Cardiac muscle cell (in vitro differentiated cells and primary cell): ENCODE data around the gene SLC9A7. TPM values are rescaled to one million over a fixed set of nuclear protein-coding genes. Genes with fewer than 3 reads are reported as not detected.

Experiments used
- DNase-seq, 2 donors: peaks; one replicate each; pipeline versions ENCODE4 v3.0.0 to v3.0.0-alpha.2; 2010 to 2017; ENCODE audit warnings: low read depth in 1 of 2, low spot score in 1 of 2
- H3K27ac ChIP-seq: fragments of 200-600 bp; sonication (generic); 2 replicates; pipeline ENCODE4 v1.5.1; 2016
- H3K27me3 ChIP-seq: fragments of 200-600 bp; sonication (generic); 2 replicates; pipeline ENCODE4 v1.6.0; 2016; ENCODE audit warnings: control low read depth
- H3K36me3 ChIP-seq: fragments of 200-600 bp; sonication (generic); 2 replicates; pipeline ENCODE4 v1.5.1; 2016; ENCODE audit warnings: control low read depth
- H3K4me1 ChIP-seq: fragments of 200-600 bp; sonication (generic); 2 replicates; pipeline ENCODE4 v1.8.1; 2017; ENCODE audit warnings: low read depth, mild to moderate bottlenecking, mixed run types
- H3K4me3 ChIP-seq: fragments of 200-600 bp; sonication (generic); 2 replicates; pipeline ENCODE4 v1.5.1; 2016; ENCODE audit warnings: mild to moderate bottlenecking
- H3K9me3 ChIP-seq: fragments of 200-600 bp; sonication (generic); 2 replicates; pipeline ENCODE4 v1.5.1; 2017; ENCODE audit warnings: low read depth, mild to moderate bottlenecking, control low read depth
- CTCF ChIP-seq: IDR thresholded peaks from 2 replicates; pipeline ENCODE4 v1.5.1; 2012; ENCODE audit warnings: low read depth, mild to moderate bottlenecking, low read length
- polyA plus RNA-seq: library from polyadenylated mRNA; unstranded; fragments of >200 nt; fragmentation: Nextera tagmentation; extraction: Ambion mirVana; gene quantifications from 2 replicates; pipeline ENCODE4 v1.2.1, GENCODE V29; 2016
- total RNA-seq: library from RNA; depleted of rRNA; stranded (reverse); fragments of >200 nt; gene quantifications from 2 replicates; pipeline ENCODE4 v1.2.3, GENCODE V29; 2016

Gene SLC9A7
- total and polyA plus RNA-seq, 2 experiments from 2014 or later, result 2.2 to 19.6 TPM

- no peaks in the 10 kb centered on the region for H3K9me3 ChIP-seq
- no peak overlapping the region for H3K4me3 ChIP-seq
- H3K27ac ChIP-seq, result no peak overlapping the region
- TF ChIP-seq CTCF, result no peak
- H3K27me3 ChIP-seq, result no peaks in the 10 kb centered on the region
- DNase-seq, result no peak
- H3K4me1 ChIP-seq, result no peaks in the 10 kb centered on the region
- H3K36me3 ChIP-seq, result no peaks in the 10 kb centered on the region
Measured at GRCh38 chrX:46754036-46754435, 4.9 kb downstream of the SLC9A7 start.

- no peak for TF ChIP-seq CTCF
- H3K4me3 ChIP-seq, result no peak overlapping the region
- H3K36me3 ChIP-seq, result no peaks in the 10 kb centered on the region
- H3K27ac ChIP-seq, result no peak overlapping the region
- DNase-seq, result no peak
- H3K4me1 ChIP-seq, result no peaks in the 10 kb centered on the region
- H3K9me3 ChIP-seq, result no peaks in the 10 kb centered on the region
- no peaks in the 10 kb centered on the region for H3K27me3 ChIP-seq
Measured at GRCh38 chrX:46750889-46751288, 8.0 kb downstream of the SLC9A7 start.

DNA sequence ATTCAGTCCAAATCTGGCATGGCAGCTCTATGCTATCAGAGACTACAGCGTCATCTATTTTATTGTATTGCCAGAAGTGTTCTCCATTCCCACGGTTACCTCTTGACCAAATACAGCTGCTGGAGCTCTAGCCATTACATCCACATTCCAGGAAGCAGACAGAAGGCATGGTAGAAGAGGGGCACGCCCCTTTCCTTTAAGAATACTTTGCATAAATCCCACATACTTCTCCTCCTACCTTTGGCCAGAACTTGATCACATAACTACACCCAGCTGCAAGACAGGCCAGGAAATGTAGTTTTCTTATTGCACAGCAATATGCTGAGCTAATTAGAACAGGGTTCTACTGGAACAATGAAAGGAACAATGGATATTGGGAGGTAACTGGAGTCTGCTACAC, 14.9 kb downstream of the SLC9A7 start:
- Histone ChIP-seq H3K27ac (no peak overlapping the region), H3K9me3 (no peaks in the 10 kb centered on the region), H3K36me3 (no peaks in the 10 kb centered on the region), H3K4me3 (no peak overlapping the region), H3K27me3 (no peaks in the 10 kb centered on the region), H3K4me1 (no peaks in the 10 kb centered on the region)
- TF ChIP-seq CTCF, result no peak
- no peak for DNase-seq

GRCh38 chrX:46743046-46743445, 15.9 kb downstream of the SLC9A7 start:
- Histone ChIP-seq H3K9me3 (no peaks in the 10 kb centered on the region), H3K4me3 (no peak overlapping the region), H3K4me1 (no peaks in the 10 kb centered on the region), H3K27me3 (no peaks in the 10 kb centered on the region), H3K36me3 (no peaks in the 10 kb centered on the region), H3K27ac (no peak overlapping the region)
- DNase-seq, result no peak
- no peak for TF ChIP-seq CTCF

- H3K27ac ChIP-seq, result no peak overlapping the region
- no peaks in the 10 kb centered on the region for H3K9me3 ChIP-seq
- no peaks in the 10 kb centered on the region for H3K27me3 ChIP-seq
- DNase-seq, result no peak
- no peaks in the 10 kb centered on the region for H3K36me3 ChIP-seq
- H3K4me1 ChIP-seq, result no peaks in the 10 kb centered on the region
- H3K4me3 ChIP-seq, result no peak overlapping the region
- no peak for TF ChIP-seq CTCF
Measured at GRCh38 chrX:46739736-46740135, 19.2 kb downstream of the SLC9A7 start.

GRCh38 chrX:46737462-46737861, 21.5 kb downstream of the SLC9A7 start:
- Histone ChIP-seq H3K27me3 (no peaks in the 10 kb centered on the region), H3K9me3 (no peaks in the 10 kb centered on the region), H3K36me3 (no peaks in the 10 kb centered on the region), H3K4me3 (no peak overlapping the region), H3K27ac (no peak overlapping the region), H3K4me1 (no peaks in the 10 kb centered on the region)
- DNase-seq, result peak in 1 of 2 donors; percentile 81
- TF ChIP-seq CTCF, result no peak
